ENCODE results near the gene SUPT3H. TPM values are rescaled to one million over a fixed set of nuclear protein-coding genes. Genes with fewer than 3 reads are reported as not detected.

Gene SUPT3H
- polyA plus RNA-seq, 1 experiment: 8.7 TPM

GRCh38 chr6:45105170-45105820 is 272.4 kb downstream of the SUPT3H start:
- ChIA-PET CTCF (interaction anchor here (1.7 kb wide), 1 partner anchor 630 kb away, joined by 4 read pairs; no protein-coding TSS in a partner anchor), POLR2A (interaction anchor here (0.6 kb wide), 1 partner anchor 25 kb away, joined by 6 read pairs; no protein-coding TSS in a partner anchor)
- no peak for DNase-seq (ENCODE audit: low read depth, low spot score)
- no peaks in the 10 kb centered on the region for H3K27me3 ChIP-seq (ENCODE audit: control insufficient read depth, insufficient read depth, low read length)
- H3K4me3 ChIP-seq (ENCODE audit: low read depth, low read length): no peak overlapping the region
- no peak overlapping the region for H3K27ac ChIP-seq (ENCODE audit: low read depth, low read length)
- no peak for TF ChIP-seq CTCF (IDR thresholded peaks at IDR 0.05; ENCODE audit: low read depth, low read length)
- H3K9me3 ChIP-seq (ENCODE audit: control insufficient read depth, insufficient read depth, low read length): no peaks in the 10 kb centered on the region

- no peak overlapping the region for H3K27ac ChIP-seq (ENCODE audit: low read depth, low read length)
- no peak for TF ChIP-seq CTCF (IDR thresholded peaks at IDR 0.05; ENCODE audit: low read depth, low read length)
- ChIA-PET POLR2A (interaction anchor here (0.6 kb wide), 1 partner anchor 26 kb away, joined by 6 read pairs; no protein-coding TSS in a partner anchor), CTCF (interaction anchor here (1.7 kb wide), 1 partner anchor 629 kb away, joined by 4 read pairs; no protein-coding TSS in a partner anchor)
- H3K4me3 ChIP-seq (ENCODE audit: low read depth, low read length): no peak overlapping the region
- no peak for DNase-seq (ENCODE audit: low read depth, low spot score)
- H3K9me3 ChIP-seq (ENCODE audit: control insufficient read depth, insufficient read depth, low read length): no peaks in the 10 kb centered on the region
- no peaks in the 10 kb centered on the region for H3K27me3 ChIP-seq (ENCODE audit: control insufficient read depth, insufficient read depth, low read length)
These were observed 273.3 kb downstream of the SUPT3H start for GRCh38 chr6:45104429-45104828.

GRCh38 chr6:45098256-45098655 is 279.5 kb downstream of the SUPT3H start:
- POLR2A ChIA-PET: no interaction called here
- Histone ChIP-seq H3K4me3 (ENCODE audit: low read depth, low read length) (no peak overlapping the region), H3K9me3 (ENCODE audit: control insufficient read depth, insufficient read depth, low read length) (no peaks in the 10 kb centered on the region), H3K27ac (ENCODE audit: low read depth, low read length) (no peak overlapping the region), H3K27me3 (ENCODE audit: control insufficient read depth, insufficient read depth, low read length) (no peaks in the 10 kb centered on the region)
- no peak for TF ChIP-seq CTCF (IDR thresholded peaks at IDR 0.05; ENCODE audit: low read depth, low read length)
- CTCF ChIA-PET: no interaction called here
- no peak for DNase-seq (ENCODE audit: low read depth, low spot score)

- Histone ChIP-seq H3K27ac (ENCODE audit: low read depth, low read length) (no peak overlapping the region), H3K4me3 (ENCODE audit: low read depth, low read length) (no peak overlapping the region), H3K27me3 (ENCODE audit: control insufficient read depth, insufficient read depth, low read length) (no peaks in the 10 kb centered on the region), H3K9me3 (ENCODE audit: control insufficient read depth, insufficient read depth, low read length) (no peaks in the 10 kb centered on the region)
- TF ChIP-seq CTCF (IDR thresholded peaks at IDR 0.05; ENCODE audit: low read depth, low read length): no peak
- CTCF ChIA-PET: no interaction called here
- POLR2A ChIA-PET: no interaction called here
- no peak for DNase-seq (ENCODE audit: low read depth, low spot score)
These were observed 282.9 kb downstream of the SUPT3H start for GRCh38 chr6:45094831-45095230.

GRCh38 chr6:45092135-45092534 is 285.6 kb downstream of the SUPT3H start:
- no peak overlapping the region for H3K4me3 ChIP-seq (ENCODE audit: low read depth, low read length)
- no peaks in the 10 kb centered on the region for H3K9me3 ChIP-seq (ENCODE audit: control insufficient read depth, insufficient read depth, low read length)
- POLR2A ChIA-PET: no interaction called here
- CTCF ChIA-PET: no interaction called here
- H3K27ac ChIP-seq (ENCODE audit: low read depth, low read length): no peak overlapping the region
- DNase-seq (ENCODE audit: low read depth, low spot score): no peak
- no peak for TF ChIP-seq CTCF (IDR thresholded peaks at IDR 0.05; ENCODE audit: low read depth, low read length)
- no peaks in the 10 kb centered on the region for H3K27me3 ChIP-seq (ENCODE audit: control insufficient read depth, insufficient read depth, low read length)

Measured in AG04450 (cell line).